Measurements from ENCODE around the gene CA11.
A peak's percentile ranks its signal among the peaks of the same experiment; 100 is the strongest.
"Not testable (repeated sequence)": the region's sequence is repeated elsewhere in the genome, so short reads cannot be mapped to it uniquely, and the experiment has no call there.

Gene CA11

GRCh38 chr19:48632692-48633147 is 13.3 kb downstream of the CA11 start:
- DNase-seq (ENCODE audit: low read depth), result peak; percentile 53
- no peak overlapping the region for H3K4me3 ChIP-seq (replicated peaks; ENCODE audit: low read depth, low read length)
- TF ChIP-seq, protein P1, sequence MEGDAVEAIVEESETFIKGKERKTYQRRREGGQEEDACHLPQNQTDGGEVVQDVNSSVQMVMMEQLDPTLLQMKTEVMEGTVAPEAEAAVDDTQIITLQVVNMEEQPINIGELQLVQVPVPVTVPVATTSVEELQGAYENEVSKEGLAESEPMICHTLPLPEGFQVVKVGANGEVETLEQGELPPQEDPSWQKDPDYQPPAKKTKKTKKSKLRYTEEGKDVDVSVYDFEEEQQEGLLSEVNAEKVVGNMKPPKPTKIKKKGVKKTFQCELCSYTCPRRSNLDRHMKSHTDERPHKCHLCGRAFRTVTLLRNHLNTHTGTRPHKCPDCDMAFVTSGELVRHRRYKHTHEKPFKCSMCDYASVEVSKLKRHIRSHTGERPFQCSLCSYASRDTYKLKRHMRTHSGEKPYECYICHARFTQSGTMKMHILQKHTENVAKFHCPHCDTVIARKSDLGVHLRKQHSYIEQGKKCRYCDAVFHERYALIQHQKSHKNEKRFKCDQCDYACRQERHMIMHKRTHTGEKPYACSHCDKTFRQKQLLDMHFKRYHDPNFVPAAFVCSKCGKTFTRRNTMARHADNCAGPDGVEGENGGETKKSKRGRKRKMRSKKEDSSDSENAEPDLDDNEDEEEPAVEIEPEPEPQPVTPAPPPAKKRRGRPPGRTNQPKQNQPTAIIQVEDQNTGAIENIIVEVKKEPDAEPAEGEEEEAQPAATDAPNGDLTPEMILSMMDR (IDR thresholded peaks at IDR 0.05; ENCODE audit: low read length, missing control alignments), result no peak

- not testable (repeated sequence) for DNase-seq (ENCODE audit: low read depth); H3K4me3 ChIP-seq (replicated peaks; ENCODE audit: low read depth, low read length)
Measured at GRCh38 chr19:48632286-48632685, 13.7 kb downstream of the CA11 start.

GRCh38 chr19:48631225-48631624 is 14.8 kb downstream of the CA11 start:
- DNase-seq (ENCODE audit: low read depth), result no peak
- peak overlapping the region; percentile 21 for H3K4me3 ChIP-seq (replicated peaks; ENCODE audit: low read depth, low read length)
- TF ChIP-seq, protein P1 (IDR thresholded peaks at IDR 0.05; ENCODE audit: low read length, missing control alignments), result no peak

- H3K4me3 ChIP-seq (replicated peaks; ENCODE audit: low read depth, low read length), result peak overlapping the region; percentile 21
Measured at GRCh38 chr19:48630296-48631063, 15.5 kb downstream of the CA11 start.

GRCh38 chr19:48629599-48630295 is 16.2 kb downstream of the CA11 start:
- peak; percentile 78 for DNase-seq (ENCODE audit: low read depth)
- peak overlapping the region; percentile 8 for H3K4me3 ChIP-seq (replicated peaks; ENCODE audit: low read depth, low read length)
- TF ChIP-seq, protein P1 (IDR thresholded peaks at IDR 0.05; ENCODE audit: low read length, missing control alignments), result no peak

More at GRCh38 chr19:48630296-48631063, 15.5 kb downstream of the CA11 start:
- TF ChIP-seq, protein P1 (IDR thresholded peaks at IDR 0.05; ENCODE audit: low read length, missing control alignments), result peak; percentile 26
- peak; percentile 80 for DNase-seq (ENCODE audit: low read depth)

- no peak overlapping the region for H3K4me3 ChIP-seq (replicated peaks; ENCODE audit: low read depth, low read length)
- TF ChIP-seq, protein P1 (IDR thresholded peaks at IDR 0.05; ENCODE audit: low read length, missing control alignments), result no peak
- DNase-seq (ENCODE audit: low read depth), result no peak
Measured at GRCh38 chr19:48629297-48629598, 16.7 kb downstream of the CA11 start.

- no peak for DNase-seq (ENCODE audit: low read depth)
- TF ChIP-seq, protein P1 (IDR thresholded peaks at IDR 0.05; ENCODE audit: low read length, missing control alignments), result no peak
- H3K4me3 ChIP-seq (replicated peaks; ENCODE audit: low read depth, low read length), result no peak overlapping the region
Measured at GRCh38 chr19:48628486-48629296, 17.3 kb downstream of the CA11 start.

All from fibroblast of pulmonary artery (primary cell).